Measurements from ENCODE around the gene ZFYVE21. TPM values are rescaled to one million over a fixed set of nuclear protein-coding genes. Genes with fewer than 3 reads are reported as not detected.

Gene ZFYVE21
- total RNA-seq, 1 donor from 2014 or later: 21.5 TPM

- no peak for DNase-seq (ENCODE audit: low spot score)
- H3K9me3 Mint-ChIP-seq: no peaks in the 10 kb centered on the region
- peaks cover 3% of the 10 kb centered on the region for H3K36me3 Mint-ChIP-seq (ENCODE audit: low read depth)
- no peaks in the 10 kb centered on the region for H3K27me3 Mint-ChIP-seq (ENCODE audit: insufficient read depth)
- intact Hi-C loops (cut with micrococcal nuclease): no loop called here
- H3K4me1 Mint-ChIP-seq (ENCODE audit: low read depth): no peaks in the 10 kb centered on the region
- H3K27ac Mint-ChIP-seq: no peak overlapping the region
- H3K4me3 Mint-ChIP-seq: no peak overlapping the region
Measured at GRCh38 chr14:103734081-103734888, 18.7 kb downstream of the ZFYVE21 start.

- Mint-ChIP-seq H3K27ac (no peak overlapping the region), H3K4me1 (ENCODE audit: low read depth) (no peaks in the 10 kb centered on the region), H3K9me3 (no peaks in the 10 kb centered on the region)
Measured at GRCh38 chr14:103735022-103735421, 19.4 kb downstream of the ZFYVE21 start.

GRCh38 chr14:103735439-103735814, 19.8 kb downstream of the ZFYVE21 start:
- no peak for DNase-seq (ENCODE audit: low spot score)
- intact Hi-C loops (cut with micrococcal nuclease): no loop called here
- H3K9me3 Mint-ChIP-seq: no peaks in the 10 kb centered on the region
- H3K27ac Mint-ChIP-seq: no peak overlapping the region
- H3K36me3 Mint-ChIP-seq (ENCODE audit: low read depth): peaks cover 2% of the 10 kb centered on the region
- H3K27me3 Mint-ChIP-seq (ENCODE audit: insufficient read depth): no peaks in the 10 kb centered on the region
- H3K4me3 Mint-ChIP-seq: no peak overlapping the region
- no peaks in the 10 kb centered on the region for H3K4me1 Mint-ChIP-seq (ENCODE audit: low read depth)

More at GRCh38 chr14:103735022-103735421, 19.4 kb downstream of the ZFYVE21 start:
- Mint-ChIP-seq H3K4me3 (no peak overlapping the region), H3K36me3 (ENCODE audit: low read depth) (peaks cover 2% of the 10 kb centered on the region), H3K27me3 (ENCODE audit: insufficient read depth) (no peaks in the 10 kb centered on the region)
- intact Hi-C loops (cut with micrococcal nuclease): no loop called here
- no peak for DNase-seq (ENCODE audit: low spot score)

- no peak for DNase-seq (ENCODE audit: low spot score)
- no peak overlapping the region for H3K4me3 Mint-ChIP-seq
- intact Hi-C loops (cut with micrococcal nuclease): no loop called here
Measured at GRCh38 chr14:103735815-103736545, 20.4 kb downstream of the ZFYVE21 start.

GRCh38 chr14:103736546-103737431, 21.2 kb downstream of the ZFYVE21 start:
- Mint-ChIP-seq H3K4me1 (ENCODE audit: low read depth) (no peaks in the 10 kb centered on the region), H3K4me3 (no peak overlapping the region), H3K9me3 (no peaks in the 10 kb centered on the region), H3K27ac (no peak overlapping the region), H3K27me3 (ENCODE audit: insufficient read depth) (no peaks in the 10 kb centered on the region), H3K36me3 (ENCODE audit: low read depth) (peaks cover 2% of the 10 kb centered on the region)
- intact Hi-C loops (cut with micrococcal nuclease): no loop called here
- DNase-seq (ENCODE audit: low spot score): no peak

More at GRCh38 chr14:103735815-103736545, 20.4 kb downstream of the ZFYVE21 start:
- no peaks in the 10 kb centered on the region for H3K4me1 Mint-ChIP-seq (ENCODE audit: low read depth)
- no peaks in the 10 kb centered on the region for H3K27me3 Mint-ChIP-seq (ENCODE audit: insufficient read depth)
- H3K9me3 Mint-ChIP-seq: no peaks in the 10 kb centered on the region
- peaks cover 2% of the 10 kb centered on the region for H3K36me3 Mint-ChIP-seq (ENCODE audit: low read depth)
- H3K27ac Mint-ChIP-seq: no peak overlapping the region

GRCh38 chr14:103737432-103738045, 21.9 kb downstream of the ZFYVE21 start:
- Mint-ChIP-seq H3K36me3 (ENCODE audit: low read depth) (peaks cover 2% of the 10 kb centered on the region), H3K9me3 (no peaks in the 10 kb centered on the region), H3K27ac (no peak overlapping the region), H3K4me1 (ENCODE audit: low read depth) (no peaks in the 10 kb centered on the region), H3K27me3 (ENCODE audit: insufficient read depth) (no peaks in the 10 kb centered on the region), H3K4me3 (no peak overlapping the region)
- intact Hi-C loops (cut with micrococcal nuclease): no loop called here
- no peak for DNase-seq (ENCODE audit: low spot score)

GRCh38 chr14:103738166-103738565, 22.6 kb downstream of the ZFYVE21 start:
- H3K4me3 Mint-ChIP-seq: no peak overlapping the region
- no peaks in the 10 kb centered on the region for H3K4me1 Mint-ChIP-seq (ENCODE audit: low read depth)
- no peak for DNase-seq (ENCODE audit: low spot score)
- H3K27ac Mint-ChIP-seq: no peak overlapping the region
- no peaks in the 10 kb centered on the region for H3K27me3 Mint-ChIP-seq (ENCODE audit: insufficient read depth)
- H3K9me3 Mint-ChIP-seq: no peaks in the 10 kb centered on the region
- intact Hi-C loops (cut with micrococcal nuclease): no loop called here
- H3K36me3 Mint-ChIP-seq (ENCODE audit: low read depth): peaks cover 2% of the 10 kb centered on the region

DNA sequence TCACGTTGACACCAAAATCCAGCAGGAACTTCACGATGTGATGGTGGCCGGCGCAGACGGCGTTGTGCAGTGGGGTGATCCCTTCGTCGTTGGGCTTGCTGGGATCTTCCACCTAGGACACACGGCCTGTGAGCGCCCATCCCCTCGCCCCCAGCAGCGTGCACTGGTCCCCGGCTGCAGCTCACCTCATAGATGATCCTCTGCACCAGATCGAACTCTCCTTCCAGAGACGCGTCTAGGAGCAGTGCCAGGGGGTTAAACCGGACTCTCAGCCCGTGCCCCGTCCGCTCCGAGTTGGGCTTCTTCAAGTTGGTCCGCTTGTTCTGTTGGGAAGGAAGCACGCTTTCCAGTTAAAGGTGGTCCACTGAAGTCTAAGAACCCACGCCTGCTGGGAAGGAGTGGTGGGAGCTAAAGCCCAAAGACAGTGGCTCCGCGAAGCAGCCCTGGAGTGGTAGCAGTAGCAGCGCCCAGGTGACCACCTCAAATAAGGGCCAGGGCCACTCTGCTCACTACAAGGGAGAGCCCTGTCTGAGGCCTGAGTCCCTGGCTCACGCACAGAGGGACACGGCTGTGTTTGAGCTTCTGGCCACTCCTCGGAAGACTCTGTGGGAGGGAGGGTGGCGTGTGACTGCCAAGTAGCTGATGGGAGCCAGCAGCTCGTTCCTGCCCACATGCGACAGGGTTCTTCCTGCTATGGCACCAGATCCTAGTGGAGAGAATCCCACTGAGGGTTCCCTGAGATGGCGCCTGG, 23.3 kb downstream of the ZFYVE21 start:
- DNase-seq (ENCODE audit: low spot score): no peak
- Mint-ChIP-seq H3K9me3 (no peaks in the 10 kb centered on the region), H3K4me3 (no peak overlapping the region), H3K4me1 (ENCODE audit: low read depth) (no peaks in the 10 kb centered on the region), H3K27ac (no peak overlapping the region), H3K27me3 (ENCODE audit: insufficient read depth) (peaks cover under 1% of the 10 kb centered on the region), H3K36me3 (ENCODE audit: low read depth) (peaks cover 2% of the 10 kb centered on the region)
- intact Hi-C loops (cut with micrococcal nuclease): no loop called here

DNA sequence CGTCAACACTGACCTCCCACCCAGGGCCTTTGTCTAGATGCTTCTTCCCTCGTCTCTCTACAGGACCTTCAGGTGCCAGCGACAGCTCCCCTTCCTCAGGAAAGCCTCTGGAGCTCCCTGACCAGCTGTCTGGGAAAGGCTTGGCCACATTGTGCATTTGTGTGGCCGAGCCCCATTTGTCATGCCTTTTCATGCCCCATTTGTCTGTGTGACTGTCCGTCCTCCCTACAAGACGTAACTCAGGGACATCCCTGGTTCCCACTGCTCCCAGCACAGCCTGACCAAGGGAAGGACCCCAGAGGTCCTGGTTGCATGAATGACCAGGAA, 23.8 kb downstream of the ZFYVE21 start:
- Mint-ChIP-seq H3K9me3 (no peaks in the 10 kb centered on the region), H3K27ac (no peak overlapping the region), H3K4me3 (no peak overlapping the region), H3K4me1 (ENCODE audit: low read depth) (no peaks in the 10 kb centered on the region), H3K27me3 (ENCODE audit: insufficient read depth) (peaks cover 2% of the 10 kb centered on the region), H3K36me3 (ENCODE audit: low read depth) (peaks cover 2% of the 10 kb centered on the region)
- no peak for DNase-seq (ENCODE audit: low spot score)
- intact Hi-C loops (cut with micrococcal nuclease): no loop called here

GRCh38 chr14:103739793-103740501, 24.3 kb downstream of the ZFYVE21 start:
- Mint-ChIP-seq H3K36me3 (ENCODE audit: low read depth) (no peaks in the 10 kb centered on the region), H3K27me3 (ENCODE audit: insufficient read depth) (peaks cover 2% of the 10 kb centered on the region), H3K27ac (no peak overlapping the region), H3K4me3 (no peak overlapping the region), H3K9me3 (no peaks in the 10 kb centered on the region), H3K4me1 (ENCODE audit: low read depth) (no peaks in the 10 kb centered on the region)
- no peak for DNase-seq (ENCODE audit: low spot score)
- intact Hi-C loops (cut with micrococcal nuclease): no loop called here

DNA sequence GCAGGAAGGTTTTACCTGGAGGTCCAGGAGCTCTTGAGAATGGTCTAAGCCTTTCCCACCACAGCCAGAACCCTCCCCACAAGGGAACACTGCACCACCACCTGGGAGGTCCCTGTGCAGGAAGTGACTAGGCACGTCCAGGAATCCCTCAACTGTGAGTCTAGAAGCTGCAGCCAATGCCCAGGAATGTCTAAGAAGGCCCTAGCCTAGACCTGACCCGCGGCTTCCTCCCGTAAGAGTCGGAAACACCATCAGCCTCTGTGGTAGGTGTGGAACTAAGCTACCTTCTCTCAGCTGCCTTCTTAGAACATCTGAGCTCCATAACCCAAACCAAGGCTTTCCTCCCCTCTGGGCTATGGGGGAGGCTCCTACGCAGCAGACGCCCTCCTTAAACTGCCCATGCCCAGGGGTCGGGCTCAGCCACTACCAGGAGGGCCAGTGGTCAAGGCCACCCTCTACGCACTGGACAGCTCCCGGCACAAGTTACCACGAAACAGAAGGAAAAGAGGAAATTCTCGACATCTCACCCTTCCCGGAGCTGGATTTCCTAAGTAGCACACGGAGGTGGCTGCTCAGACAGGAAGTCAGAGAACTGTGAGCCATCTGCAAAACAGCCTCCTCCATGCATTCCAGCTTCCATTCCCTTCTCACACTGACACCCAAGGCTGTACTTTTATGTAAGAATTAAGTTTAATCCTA, 25.5 kb downstream of the ZFYVE21 start:
- Mint-ChIP-seq H3K9me3 (no peaks in the 10 kb centered on the region), H3K27me3 (ENCODE audit: insufficient read depth) (peaks cover 2% of the 10 kb centered on the region), H3K36me3 (ENCODE audit: low read depth) (no peaks in the 10 kb centered on the region), H3K4me1 (ENCODE audit: low read depth) (no peaks in the 10 kb centered on the region), H3K4me3 (no peak overlapping the region), H3K27ac (no peak overlapping the region)
- no peak for DNase-seq (ENCODE audit: low spot score)
- intact Hi-C loops (cut with micrococcal nuclease): no loop called here

All from activated T-helper 1 cell treated with anti-CD3 and anti-CD28 coated beads, Interleukin-12 subunit alpha, Interleukin-12 subunit beta, Interleukin-2, Interleukin-4 antibody, amounts not matched to agents 30 ng/mL and 10 ng/mL and 1 ng/mL, durations not matched to agents 14 hours and 24 hours and 36 hours (primary cell).